ENCODE data around the gene RAB36. TPM values are rescaled to one million over a fixed set of nuclear protein-coding genes. Genes with fewer than 3 reads are reported as not detected.

RAB36 gene
- total RNA-seq, 1 donor from 2014 or later: 2.2 TPM

DNA sequence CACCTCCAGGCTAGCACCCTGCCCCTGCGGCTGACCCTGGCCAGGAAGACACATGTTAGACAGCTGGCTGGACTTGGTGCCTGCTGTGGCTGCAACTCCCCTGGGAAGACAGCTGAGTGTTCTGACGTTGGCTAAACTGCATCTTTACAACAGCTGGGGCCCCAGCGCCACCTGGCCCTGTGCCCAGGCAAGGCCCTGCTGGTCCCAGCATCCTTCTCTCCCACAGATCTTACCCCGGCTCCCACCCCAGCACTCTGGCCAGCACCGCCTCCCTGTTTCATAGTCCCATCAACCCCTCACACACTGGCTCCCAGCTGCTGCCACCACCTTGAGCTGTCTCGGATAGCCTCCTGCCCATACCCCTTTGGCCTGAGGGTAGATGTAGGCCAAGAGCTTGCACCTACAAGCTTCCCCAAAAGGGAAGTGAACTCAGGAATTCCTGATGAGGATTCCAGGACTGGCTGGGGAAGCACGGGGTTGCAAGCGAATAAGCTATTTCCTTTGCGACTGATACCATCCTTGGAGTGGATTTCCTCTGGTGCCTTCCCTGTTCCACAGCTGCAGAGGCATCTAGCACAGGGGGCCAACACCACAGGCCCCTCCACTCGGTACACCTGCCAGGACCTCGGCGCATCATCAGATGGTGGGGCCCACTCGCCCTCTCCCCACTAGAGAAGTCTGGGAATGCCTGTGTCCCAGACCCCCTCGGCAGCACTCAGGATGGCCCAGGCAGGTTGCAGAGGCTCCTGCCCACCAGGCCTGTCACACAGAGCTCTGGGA is 32.0 kb upstream of the RAB36 start:
- Mint-ChIP-seq H3K27me3 (ENCODE audit: unreplicated experiment) (peaks cover 2% of the 10 kb centered on the region), H3K27ac (ENCODE audit: unreplicated experiment) (no peak overlapping the region), H3K9me3 (ENCODE audit: unreplicated experiment) (no peaks in the 10 kb centered on the region), H3K4me3 (ENCODE audit: unreplicated experiment) (no peak overlapping the region), H3K4me1 (ENCODE audit: unreplicated experiment) (peaks cover 10% of the 10 kb centered on the region), H3K36me3 (ENCODE audit: low read depth, unreplicated experiment) (no peaks in the 10 kb centered on the region)
- TF ChIP-seq, protein P1, sequence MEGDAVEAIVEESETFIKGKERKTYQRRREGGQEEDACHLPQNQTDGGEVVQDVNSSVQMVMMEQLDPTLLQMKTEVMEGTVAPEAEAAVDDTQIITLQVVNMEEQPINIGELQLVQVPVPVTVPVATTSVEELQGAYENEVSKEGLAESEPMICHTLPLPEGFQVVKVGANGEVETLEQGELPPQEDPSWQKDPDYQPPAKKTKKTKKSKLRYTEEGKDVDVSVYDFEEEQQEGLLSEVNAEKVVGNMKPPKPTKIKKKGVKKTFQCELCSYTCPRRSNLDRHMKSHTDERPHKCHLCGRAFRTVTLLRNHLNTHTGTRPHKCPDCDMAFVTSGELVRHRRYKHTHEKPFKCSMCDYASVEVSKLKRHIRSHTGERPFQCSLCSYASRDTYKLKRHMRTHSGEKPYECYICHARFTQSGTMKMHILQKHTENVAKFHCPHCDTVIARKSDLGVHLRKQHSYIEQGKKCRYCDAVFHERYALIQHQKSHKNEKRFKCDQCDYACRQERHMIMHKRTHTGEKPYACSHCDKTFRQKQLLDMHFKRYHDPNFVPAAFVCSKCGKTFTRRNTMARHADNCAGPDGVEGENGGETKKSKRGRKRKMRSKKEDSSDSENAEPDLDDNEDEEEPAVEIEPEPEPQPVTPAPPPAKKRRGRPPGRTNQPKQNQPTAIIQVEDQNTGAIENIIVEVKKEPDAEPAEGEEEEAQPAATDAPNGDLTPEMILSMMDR (IDR thresholded peaks at IDR 0.05; ENCODE audit: unreplicated experiment): no peak
- no peak for DNase-seq (ENCODE audit: low spot score)

DNA sequence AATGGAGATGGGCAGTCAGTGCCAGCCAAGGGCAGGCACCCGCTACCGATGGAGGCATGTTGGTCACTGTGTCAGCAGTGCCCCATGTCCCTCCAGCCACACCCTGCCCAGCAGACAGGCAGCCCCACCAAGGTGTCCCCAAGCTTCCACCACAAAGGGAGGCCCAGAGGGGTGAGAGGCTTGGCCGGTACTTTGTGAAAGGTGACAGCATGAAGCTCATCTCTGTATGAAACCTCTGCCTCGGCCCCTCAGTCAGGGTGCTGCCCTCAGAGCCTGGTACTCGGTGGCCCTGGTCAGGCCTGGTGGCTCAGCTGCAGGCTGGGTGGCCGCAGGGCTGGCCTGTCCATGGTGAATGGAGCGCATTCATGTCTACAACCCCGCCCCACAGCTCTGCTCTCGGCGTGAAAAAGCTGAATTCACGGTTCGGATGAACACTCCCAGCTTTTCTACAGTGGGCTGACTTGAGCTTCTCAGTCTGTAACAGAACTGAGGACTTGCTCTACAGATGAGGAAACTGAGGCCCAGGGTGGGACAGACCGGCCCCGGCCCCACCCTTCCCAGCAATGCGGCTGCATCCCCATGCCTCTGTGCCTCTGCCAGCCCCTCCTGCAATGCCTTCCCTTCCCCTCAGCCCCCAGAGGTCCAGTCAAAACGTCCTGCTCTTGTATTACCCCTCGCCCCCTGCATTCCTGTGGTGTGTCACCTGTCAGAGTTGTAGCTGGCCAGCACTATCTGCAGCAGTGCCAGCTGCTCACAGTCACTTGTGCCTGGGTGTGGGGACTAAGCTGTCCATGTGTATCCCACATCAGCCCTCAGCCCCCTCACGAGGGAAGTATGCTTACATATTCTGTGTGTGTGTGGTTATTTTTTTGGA is 31.2 kb upstream of the RAB36 start:
- TF ChIP-seq, protein P1 (IDR thresholded peaks at IDR 0.05; ENCODE audit: unreplicated experiment): no peak
- H3K27me3 Mint-ChIP-seq (ENCODE audit: unreplicated experiment): no peaks in the 10 kb centered on the region
- peaks cover 10% of the 10 kb centered on the region for H3K4me1 Mint-ChIP-seq (ENCODE audit: unreplicated experiment)
- no peak for DNase-seq (ENCODE audit: low spot score)
- no peaks in the 10 kb centered on the region for H3K36me3 Mint-ChIP-seq (ENCODE audit: low read depth, unreplicated experiment)
- H3K4me3 Mint-ChIP-seq (ENCODE audit: unreplicated experiment): no peak overlapping the region
- no peak overlapping the region for H3K27ac Mint-ChIP-seq (ENCODE audit: unreplicated experiment)
- H3K9me3 Mint-ChIP-seq (ENCODE audit: unreplicated experiment): no peaks in the 10 kb centered on the region

DNA sequence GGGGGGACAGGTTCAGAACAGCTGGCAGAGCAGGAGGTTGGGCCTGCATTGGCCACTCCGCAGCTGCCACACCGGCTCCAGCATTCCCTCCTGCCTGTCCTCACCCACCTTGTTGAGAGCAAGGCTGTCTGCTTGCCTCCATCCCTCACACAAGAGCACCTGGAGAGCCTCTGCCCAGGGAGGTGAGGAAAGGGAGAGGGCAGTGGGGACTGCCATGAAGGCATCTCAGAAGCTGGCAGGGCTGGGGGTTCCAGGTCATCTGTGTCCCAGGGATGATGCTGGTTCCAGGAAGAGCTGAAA is 30.6 kb upstream of the RAB36 start:
- Mint-ChIP-seq H3K4me1 (ENCODE audit: unreplicated experiment) (peaks cover 15% of the 10 kb centered on the region), H3K27ac (ENCODE audit: unreplicated experiment) (no peak overlapping the region), H3K36me3 (ENCODE audit: low read depth, unreplicated experiment) (no peaks in the 10 kb centered on the region), H3K4me3 (ENCODE audit: unreplicated experiment) (no peak overlapping the region), H3K27me3 (ENCODE audit: unreplicated experiment) (peaks cover 3% of the 10 kb centered on the region), H3K9me3 (ENCODE audit: unreplicated experiment) (no peaks in the 10 kb centered on the region)
- TF ChIP-seq, protein P1 (IDR thresholded peaks at IDR 0.05; ENCODE audit: unreplicated experiment): no peak
- DNase-seq (ENCODE audit: low spot score): no peak

DNA sequence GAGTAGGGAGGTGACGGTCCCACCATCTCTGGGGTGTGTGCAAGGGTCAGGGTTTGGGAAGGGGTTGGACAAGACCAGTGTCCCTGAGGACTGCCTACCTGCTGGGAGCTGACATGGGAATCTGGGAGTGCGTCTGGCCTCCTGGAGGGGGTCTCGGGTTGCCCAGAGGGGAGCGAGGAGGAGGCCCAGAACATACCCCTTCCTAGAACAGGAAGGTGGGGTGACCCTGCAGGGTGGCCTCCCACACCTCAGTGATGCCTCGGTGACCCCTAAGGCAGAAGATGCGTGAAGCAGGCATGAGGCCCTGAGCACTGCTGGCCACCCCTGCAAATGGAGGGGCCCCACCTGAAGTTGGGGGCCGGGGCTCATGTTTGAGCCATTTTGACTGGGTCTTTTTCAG is 29.9 kb upstream of the RAB36 start:
- H3K4me3 Mint-ChIP-seq (ENCODE audit: unreplicated experiment): no peak overlapping the region
- peaks cover 4% of the 10 kb centered on the region for H3K27me3 Mint-ChIP-seq (ENCODE audit: unreplicated experiment)
- DNase-seq (ENCODE audit: low spot score): no peak
- TF ChIP-seq, protein P1 (IDR thresholded peaks at IDR 0.05; ENCODE audit: unreplicated experiment): no peak
- H3K27ac Mint-ChIP-seq (ENCODE audit: unreplicated experiment): no peak overlapping the region
- H3K4me1 Mint-ChIP-seq (ENCODE audit: unreplicated experiment): peaks cover 18% of the 10 kb centered on the region
- no peaks in the 10 kb centered on the region for H3K36me3 Mint-ChIP-seq (ENCODE audit: low read depth, unreplicated experiment)
- no peaks in the 10 kb centered on the region for H3K9me3 Mint-ChIP-seq (ENCODE audit: unreplicated experiment)

Measured in endothelial cell (in vitro differentiated cells).